Measurements from ENCODE around the gene SORBS1.

SORBS1 gene

GRCh38 chr10:95561177-95561863, at the start of gene SORBS1 (continued):
- TF ChIP-seq ZNF324 (tag by site-specific recombination; IDR thresholded peaks at IDR 0.05) (peak; percentile 74; the same call in 1 of the 2 replicates), ZSCAN16 (tag by site-specific recombination; IDR thresholded peaks at IDR 0.05) (peak; percentile 47; the same call in 1 of the 2 replicates), ZFP69B (tag by site-specific recombination; IDR thresholded peaks at IDR 0.05) (0 out of 2 replicates have a peak, but pooled peaks have one; percentile 38), SETDB1 (IDR thresholded peaks at IDR 0.05; ENCODE audit: insufficient read length, low read length) (no peak), PRDM1 (tag by site-specific recombination; IDR thresholded peaks at IDR 0.05) (no peak), ZNF23 (tag by site-specific recombination; IDR thresholded peaks at IDR 0.05; ENCODE audit: borderline replicate concordance) (no peak), REPIN1 (tag by site-specific recombination; IDR thresholded peaks at IDR 0.05; ENCODE audit: low read depth) (0 out of 2 replicates have a peak, but pooled peaks have one; percentile 57), KLF8 (tag by site-specific recombination; IDR thresholded peaks at IDR 0.05) (peak; percentile 88), ZNF837 (tag by site-specific recombination; IDR thresholded peaks at IDR 0.05) (no peak), ZNF830 (tag by site-specific recombination; IDR thresholded peaks at IDR 0.05; ENCODE audit: low read depth) (no peak), ZNF600 (tag by site-specific recombination; IDR thresholded peaks at IDR 0.05) (no peak), ZNF138 (tag by site-specific recombination; IDR thresholded peaks at IDR 0.05; ENCODE audit: borderline replicate concordance) (no peak), ZNF391 (tag by site-specific recombination; IDR thresholded peaks at IDR 0.05; ENCODE audit: borderline replicate concordance, low read depth) (peak; percentile 75; the same call in 1 of the 2 replicates), ZEB2 (tag by site-specific recombination; IDR thresholded peaks at IDR 0.05) (peak; percentile 94), SP3 (tag by site-specific recombination; IDR thresholded peaks at IDR 0.05) (peak; percentile 86), MZF1 (tag by site-specific recombination; IDR thresholded peaks at IDR 0.05; ENCODE audit: borderline replicate concordance) (no peak), ZNF707 (tag by site-specific recombination; IDR thresholded peaks at IDR 0.05) (no peak), ZNF274 (IDR thresholded peaks at IDR 0.05; ENCODE audit: low read length) (no peak), ZNF274 (tag by site-specific recombination; IDR thresholded peaks at IDR 0.05; ENCODE audit: borderline replicate concordance) (no peak), ZNF146 (tag by site-specific recombination; IDR thresholded peaks at IDR 0.05) (no peak), ZIC2 (tag by site-specific recombination; IDR thresholded peaks at IDR 0.05) (no peak), KLF7 (tag by site-specific recombination; IDR thresholded peaks at IDR 0.05; ENCODE audit: borderline replicate concordance) (no peak), HOXA7 (CRISPR knock-in tag; IDR thresholded peaks at IDR 0.05; ENCODE audit: borderline replicate concordance) (no peak), PRDM10 (tag by site-specific recombination; IDR thresholded peaks at IDR 0.05) (peak; percentile 81), ZBTB21 (tag by site-specific recombination; IDR thresholded peaks at IDR 0.05) (no peak), ZNF639 (tag by site-specific recombination; IDR thresholded peaks at IDR 0.05) (peak; percentile 92), ZNF561 (tag by site-specific recombination; IDR thresholded peaks at IDR 0.05; ENCODE audit: borderline replicate concordance) (peak; percentile 62; the same call in 1 of the 2 replicates), ZNF624 (tag by site-specific recombination; IDR thresholded peaks at IDR 0.05) (no peak), HOXD13 (CRISPR knock-in tag; IDR thresholded peaks at IDR 0.05; ENCODE audit: borderline replicate concordance) (no peak)
- TF ChIP-seq, protein P1, sequence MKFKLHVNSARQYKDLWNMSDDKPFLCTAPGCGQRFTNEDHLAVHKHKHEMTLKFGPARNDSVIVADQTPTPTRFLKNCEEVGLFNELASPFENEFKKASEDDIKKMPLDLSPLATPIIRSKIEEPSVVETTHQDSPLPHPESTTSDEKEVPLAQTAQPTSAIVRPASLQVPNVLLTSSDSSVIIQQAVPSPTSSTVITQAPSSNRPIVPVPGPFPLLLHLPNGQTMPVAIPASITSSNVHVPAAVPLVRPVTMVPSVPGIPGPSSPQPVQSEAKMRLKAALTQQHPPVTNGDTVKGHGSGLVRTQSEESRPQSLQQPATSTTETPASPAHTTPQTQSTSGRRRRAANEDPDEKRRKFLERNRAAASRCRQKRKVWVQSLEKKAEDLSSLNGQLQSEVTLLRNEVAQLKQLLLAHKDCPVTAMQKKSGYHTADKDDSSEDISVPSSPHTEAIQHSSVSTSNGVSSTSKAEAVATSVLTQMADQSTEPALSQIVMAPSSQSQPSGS (tag by site-specific recombination; IDR thresholded peaks at IDR 0.05; ENCODE audit: low read depth): no peak
- TF ChIP-seq, protein P2, sequence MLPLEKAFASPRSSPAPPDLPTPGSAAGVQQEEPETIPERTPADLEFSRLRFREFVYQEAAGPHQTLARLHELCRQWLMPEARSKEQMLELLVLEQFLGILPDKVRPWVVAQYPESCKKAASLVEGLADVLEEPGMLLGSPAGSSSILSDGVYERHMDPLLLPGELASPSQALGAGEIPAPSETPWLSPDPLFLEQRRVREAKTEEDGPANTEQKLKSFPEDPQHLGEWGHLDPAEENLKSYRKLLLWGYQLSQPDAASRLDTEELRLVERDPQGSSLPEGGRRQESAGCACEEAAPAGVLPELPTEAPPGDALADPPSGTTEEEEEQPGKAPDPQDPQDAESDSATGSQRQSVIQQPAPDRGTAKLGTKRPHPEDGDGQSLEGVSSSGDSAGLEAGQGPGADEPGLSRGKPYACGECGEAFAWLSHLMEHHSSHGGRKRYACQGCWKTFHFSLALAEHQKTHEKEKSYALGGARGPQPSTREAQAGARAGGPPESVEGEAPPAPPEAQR (tag by site-specific recombination; IDR thresholded peaks at IDR 0.05): no peak

Measured in HEK293 (cell line).